GM19467 (cell line): ENCODE results near the gene CPAMD8.
A peak's percentile ranks its signal among the peaks of the same experiment; 100 is the strongest.

Experiments
- ATAC-seq: cut with Tn5 transposase; IDR thresholded peaks from one replicate; pipeline ENCODE4 v1.9.1; 2021; ENCODE audit warnings: mild to moderate bottlenecking, moderate library complexity; ENCODE audit not compliant: unreplicated experiment

The CPAMD8 gene

DNA sequence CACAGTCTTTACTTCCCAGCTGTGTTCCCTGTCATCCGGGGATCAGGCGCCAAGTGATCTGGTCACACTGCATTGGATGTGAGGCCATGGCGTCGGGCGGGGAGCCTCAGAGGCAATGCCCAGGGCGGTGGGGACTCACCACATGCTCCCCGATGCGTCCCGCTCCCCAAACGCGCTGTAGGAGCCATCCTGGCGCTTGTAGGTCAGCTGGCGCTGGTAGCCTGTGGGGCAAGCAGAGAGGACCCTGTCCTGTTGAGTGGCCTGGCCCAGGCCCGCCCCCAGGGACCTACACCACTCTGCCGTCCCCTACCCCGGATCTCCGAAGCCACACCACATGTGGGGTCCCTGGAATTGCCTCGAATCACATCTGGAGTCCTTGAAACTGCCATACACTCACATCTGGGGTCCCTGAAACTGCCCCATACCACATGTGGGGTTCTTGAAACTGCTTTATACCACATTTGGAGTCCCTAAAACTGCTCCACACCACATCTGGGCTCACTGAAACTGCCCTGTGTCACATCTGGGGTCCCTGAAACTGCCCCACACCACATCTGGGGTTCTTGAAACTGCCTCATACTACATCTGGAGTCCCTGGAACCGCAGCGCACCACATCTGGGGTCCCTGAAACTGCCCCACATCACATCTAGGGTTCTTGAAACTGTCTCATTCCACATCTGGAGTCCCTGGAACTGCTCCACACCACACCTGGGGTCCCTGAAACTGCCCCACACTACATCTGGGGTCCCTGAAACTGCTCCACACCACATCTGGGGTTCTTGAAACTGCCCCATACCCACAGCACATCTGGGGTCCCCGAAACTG is 104.6 kb downstream of the CPAMD8 start:
- ATAC-seq, result no peak

GRCh38 chr19:16920816-16921529 is 105.6 kb downstream of the CPAMD8 start:
- ATAC-seq, result no peak

- no peak for ATAC-seq
Observed at GRCh38 chr19:16919496-16919895, 107.1 kb downstream of the CPAMD8 start.

DNA sequence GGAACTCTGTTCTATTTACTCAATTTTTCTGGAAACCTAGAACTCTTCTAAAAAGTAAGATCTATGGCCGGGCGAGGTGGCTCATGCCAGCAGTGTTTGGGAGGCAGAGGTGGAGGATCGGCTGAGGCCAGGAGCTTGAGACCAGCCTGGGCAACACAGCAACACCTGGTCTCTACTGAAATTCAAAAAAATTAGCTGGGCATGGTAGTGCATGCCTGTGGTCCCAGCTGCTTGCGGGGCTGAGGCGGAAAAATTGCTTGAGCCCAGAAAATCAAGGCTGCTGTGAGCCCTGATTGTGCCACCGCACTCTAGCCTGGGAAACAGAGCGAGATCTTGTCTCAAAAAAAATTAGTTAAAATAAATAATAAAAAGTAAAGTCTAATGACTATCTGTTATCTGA is 109.2 kb downstream of the CPAMD8 start:
- no peak for ATAC-seq

DNA sequence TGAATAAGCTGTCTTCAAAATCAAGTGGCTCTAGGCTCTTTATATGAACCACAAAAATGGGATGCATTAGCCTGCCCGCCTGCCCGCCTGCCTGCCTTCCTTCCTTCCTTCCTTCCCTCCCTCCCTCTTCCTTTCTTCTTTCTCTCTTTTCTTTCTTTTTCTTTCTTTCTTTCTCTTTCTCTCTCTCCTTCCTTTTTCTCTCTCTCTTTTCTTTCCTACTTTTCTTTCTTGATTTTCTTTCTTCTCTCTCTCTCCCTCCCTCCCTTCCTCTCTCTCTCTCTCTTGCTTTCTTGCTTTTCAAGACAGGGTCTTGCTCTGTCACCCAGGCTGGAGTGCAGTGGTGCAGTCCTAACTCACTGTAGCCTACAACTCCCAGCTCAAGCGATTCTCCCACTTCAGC is 110.9 kb downstream of the CPAMD8 start:
- no peak for ATAC-seq

GRCh38 chr19:16915135-16915534 is 111.5 kb downstream of the CPAMD8 start:
- no peak for ATAC-seq

DNA sequence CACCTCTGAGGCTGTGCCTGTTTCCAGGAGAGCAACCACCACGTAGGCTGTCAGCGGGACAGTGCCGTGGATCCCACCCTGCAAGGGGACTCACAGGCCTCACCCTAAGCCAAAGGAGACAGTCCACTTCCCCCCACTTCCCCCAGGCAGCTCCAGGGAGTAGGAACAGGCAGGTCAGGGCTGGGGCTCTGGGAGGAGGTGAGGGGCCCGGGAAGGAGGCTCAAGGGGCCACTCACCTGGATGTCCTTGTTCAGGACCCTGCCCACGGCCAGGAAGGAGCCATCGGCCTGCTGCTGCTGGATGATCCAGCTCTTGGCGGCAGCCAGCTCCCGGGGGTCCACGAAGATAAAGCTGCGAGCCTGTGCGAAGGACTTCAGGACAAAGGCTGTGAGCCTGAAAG is 112.2 kb downstream of the CPAMD8 start:
- no peak for ATAC-seq

- no peak for ATAC-seq
Observed at GRCh38 chr19:16912780-16913179, 113.8 kb downstream of the CPAMD8 start.

DNA sequence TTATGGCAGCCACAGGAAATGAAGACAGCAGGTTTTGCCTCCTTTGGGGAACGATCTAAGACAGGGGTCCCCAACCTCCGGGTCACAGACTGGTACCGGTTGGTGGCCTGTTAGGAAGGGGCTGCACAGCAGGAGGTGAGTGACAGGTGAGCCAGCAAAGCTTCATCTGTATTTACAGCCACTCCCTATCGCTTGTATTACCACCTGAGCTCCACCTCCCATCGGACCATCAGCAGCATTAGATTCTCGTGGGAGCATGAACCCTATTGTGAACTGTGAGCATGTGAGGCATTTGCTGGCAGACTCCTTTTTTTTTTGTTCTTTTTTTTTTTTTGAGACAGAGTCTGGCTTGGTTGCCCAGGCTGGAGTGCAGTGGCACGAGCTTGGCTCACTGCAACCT is 115.6 kb downstream of the CPAMD8 start:
- no peak for ATAC-seq

- ATAC-seq, result no peak
Observed at GRCh38 chr19:16908759-16909158, 117.9 kb downstream of the CPAMD8 start.

- no peak for ATAC-seq
Observed at GRCh38 chr19:16904599-16904998, 122.0 kb downstream of the CPAMD8 start.

DNA sequence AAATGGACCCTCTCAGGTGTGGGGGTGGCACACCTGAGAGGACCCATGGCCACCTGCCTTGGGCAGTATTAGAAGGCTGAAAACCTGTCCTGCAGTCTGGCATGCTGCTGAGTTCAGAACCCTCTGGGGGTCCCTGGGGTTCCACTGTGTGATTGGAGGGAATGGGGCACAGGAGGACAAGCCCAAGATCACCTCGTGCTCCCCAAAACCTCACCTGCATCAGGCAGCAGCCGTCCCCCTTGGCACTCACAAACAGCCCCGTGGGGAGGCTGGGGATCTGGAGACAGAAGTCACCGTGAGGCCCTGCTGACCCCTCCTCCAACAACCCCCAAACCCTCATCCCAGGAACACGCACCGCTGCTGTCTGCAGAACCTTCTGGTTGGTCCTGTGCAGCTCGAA is 123.3 kb downstream of the CPAMD8 start:
- no peak for ATAC-seq

GRCh38 chr19:16902545-16902944 is 124.1 kb downstream of the CPAMD8 start:
- ATAC-seq, result no peak

DNA sequence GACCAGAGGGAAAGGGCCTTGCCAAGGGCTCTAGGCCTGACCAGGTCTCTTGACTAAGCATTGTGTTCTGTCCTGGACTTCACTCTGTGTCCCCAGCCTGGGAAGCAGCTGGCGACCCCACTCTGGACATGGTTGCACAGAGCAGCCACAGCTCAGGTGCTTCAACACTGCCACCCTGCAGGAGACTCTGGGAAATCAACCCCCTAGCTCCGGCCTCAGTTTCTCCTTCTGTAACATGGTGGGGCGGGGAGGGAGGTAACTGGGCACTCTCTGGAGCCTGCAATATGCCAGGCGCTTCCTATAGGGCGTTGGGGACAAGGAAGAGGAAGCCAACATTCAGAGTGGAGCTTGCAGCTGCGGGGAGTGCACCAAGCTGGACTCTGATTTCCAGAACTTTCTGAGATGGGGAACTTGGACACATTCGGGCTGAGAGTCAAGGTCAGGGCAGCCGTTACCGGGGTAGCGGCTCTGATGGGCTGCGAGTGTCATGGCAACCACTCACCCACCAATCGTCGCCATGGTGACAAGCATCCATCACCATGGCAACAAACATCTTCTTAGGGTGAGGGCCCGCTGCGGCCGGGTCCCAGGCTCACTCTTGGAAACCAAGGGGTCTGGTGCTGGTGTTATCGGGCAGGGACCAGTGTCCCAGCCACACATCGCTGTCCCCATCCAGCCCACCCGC is 125.0 kb downstream of the CPAMD8 start:
- ATAC-seq, result no peak

DNA sequence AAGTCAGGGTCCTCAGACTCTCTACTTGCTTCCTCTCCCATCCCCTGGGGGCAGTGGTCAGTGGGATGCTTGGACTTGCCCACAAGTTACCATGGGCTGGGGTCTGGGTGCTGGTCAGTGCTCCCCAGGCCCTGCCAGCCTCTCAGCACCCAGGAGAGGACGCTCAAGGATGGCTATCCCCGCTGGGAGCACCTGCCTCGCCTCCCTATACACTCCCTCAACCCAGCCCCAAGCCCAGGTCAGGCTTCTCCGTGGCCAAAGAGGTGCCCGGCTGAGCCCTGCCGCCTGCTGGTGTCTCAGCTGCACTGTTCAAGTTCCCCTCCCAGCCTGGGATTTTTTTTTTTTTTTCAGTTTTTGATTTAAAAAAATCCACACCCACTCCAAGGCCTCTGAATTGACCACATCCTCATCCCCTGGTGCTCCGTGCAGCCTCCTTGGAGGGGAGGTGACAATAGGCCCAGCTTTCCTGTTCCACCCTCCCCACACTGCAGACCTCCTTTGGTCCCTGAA is 127.0 kb downstream of the CPAMD8 start:
- ATAC-seq, result no peak

DNA sequence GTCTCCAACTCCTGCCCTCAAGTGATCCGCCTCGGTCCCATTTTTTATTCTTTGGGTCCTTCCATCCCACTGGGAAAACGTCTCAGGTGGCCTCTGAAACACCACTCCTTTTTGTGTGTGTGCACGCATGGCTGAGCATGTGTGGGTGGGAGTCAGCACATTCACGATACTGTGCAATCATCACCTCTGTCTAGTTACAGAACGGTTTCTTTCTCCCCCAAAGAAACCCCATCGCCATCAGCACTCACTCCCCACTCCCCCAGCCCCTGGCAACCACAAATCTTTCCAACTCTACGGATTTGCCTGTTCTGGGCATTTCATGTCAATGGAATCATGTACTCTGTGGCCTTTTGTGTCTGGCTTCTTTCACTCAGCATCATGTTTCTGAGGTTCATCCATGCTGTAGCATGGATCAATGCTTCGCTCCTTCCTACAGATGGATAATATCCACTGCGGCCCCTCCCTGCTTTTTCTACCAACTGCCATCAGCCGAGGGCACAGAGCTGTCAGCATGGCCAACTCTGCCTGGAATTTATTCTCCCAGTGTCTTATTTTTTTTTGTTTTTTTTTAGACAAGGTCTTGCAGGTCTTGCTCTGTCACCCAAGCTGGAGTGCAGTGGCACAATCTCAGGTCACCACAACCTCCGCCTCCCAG is 128.1 kb downstream of the CPAMD8 start:
- ATAC-seq, result no peak

DNA sequence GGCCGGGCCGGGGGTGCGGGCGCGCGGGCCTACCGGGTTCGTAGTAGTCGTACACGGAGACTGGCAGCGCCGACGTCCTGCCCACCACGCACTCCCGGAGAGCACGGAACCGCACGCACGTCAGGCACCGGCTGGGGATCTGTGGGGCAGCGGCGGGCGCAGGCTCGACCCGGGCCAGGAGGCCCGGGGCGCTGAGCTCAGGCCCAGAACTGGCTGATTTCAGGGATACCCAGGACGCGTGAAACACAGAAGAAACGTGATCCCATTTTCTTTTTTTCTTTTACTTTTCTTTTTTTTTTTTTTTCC is 128.8 kb downstream of the CPAMD8 start:
- ATAC-seq, result no peak

- ATAC-seq, result peak; percentile 42
Observed at GRCh38 chr19:16897029-16897855, 129.4 kb downstream of the CPAMD8 start.

- peak; percentile 18 for ATAC-seq
Observed at GRCh38 chr19:16896146-16897028, 130.2 kb downstream of the CPAMD8 start.
